ENCODE measurements around the gene ATG10.

ATG10 gene

DNA sequence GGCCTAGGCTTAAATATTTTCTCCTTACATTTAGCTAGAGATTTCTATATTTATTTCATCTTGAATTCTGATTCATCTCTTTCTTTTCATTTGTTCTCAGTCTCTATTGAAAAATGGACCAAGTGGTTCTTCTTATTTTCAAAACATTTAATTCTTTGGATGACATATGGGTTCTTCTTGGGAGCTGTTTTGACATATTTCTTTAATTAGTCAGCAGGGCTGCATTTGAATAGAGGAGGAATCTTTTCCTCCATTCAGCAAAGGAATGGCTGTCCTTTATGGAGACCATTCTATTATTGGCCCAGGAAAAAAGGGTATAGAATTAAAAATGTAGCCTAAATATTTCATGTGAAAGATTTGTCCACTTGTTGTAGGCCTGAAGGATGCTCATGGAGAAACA is 196.5 kb downstream of the ATG10 start:
- DNase-seq: no peak

DNA sequence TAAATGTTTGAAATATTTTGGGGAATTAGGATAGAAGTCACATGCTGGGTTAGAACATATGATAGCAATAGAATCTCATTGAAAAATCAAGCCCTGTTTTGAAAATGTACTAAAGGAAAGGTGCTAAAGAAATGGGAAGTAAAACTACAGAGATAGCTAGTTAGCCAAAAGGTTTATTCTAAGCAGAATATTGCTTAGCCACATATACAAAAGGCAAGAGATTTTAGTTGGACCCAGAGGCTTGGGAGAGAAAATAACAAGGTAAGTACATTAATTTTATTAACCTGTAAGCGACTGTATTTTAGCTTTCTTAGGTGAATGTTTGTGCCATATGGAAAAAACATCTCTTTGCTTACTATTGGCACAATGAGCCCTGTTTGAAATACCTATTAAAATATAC is 198.1 kb downstream of the ATG10 start:
- no peak for DNase-seq

DNA sequence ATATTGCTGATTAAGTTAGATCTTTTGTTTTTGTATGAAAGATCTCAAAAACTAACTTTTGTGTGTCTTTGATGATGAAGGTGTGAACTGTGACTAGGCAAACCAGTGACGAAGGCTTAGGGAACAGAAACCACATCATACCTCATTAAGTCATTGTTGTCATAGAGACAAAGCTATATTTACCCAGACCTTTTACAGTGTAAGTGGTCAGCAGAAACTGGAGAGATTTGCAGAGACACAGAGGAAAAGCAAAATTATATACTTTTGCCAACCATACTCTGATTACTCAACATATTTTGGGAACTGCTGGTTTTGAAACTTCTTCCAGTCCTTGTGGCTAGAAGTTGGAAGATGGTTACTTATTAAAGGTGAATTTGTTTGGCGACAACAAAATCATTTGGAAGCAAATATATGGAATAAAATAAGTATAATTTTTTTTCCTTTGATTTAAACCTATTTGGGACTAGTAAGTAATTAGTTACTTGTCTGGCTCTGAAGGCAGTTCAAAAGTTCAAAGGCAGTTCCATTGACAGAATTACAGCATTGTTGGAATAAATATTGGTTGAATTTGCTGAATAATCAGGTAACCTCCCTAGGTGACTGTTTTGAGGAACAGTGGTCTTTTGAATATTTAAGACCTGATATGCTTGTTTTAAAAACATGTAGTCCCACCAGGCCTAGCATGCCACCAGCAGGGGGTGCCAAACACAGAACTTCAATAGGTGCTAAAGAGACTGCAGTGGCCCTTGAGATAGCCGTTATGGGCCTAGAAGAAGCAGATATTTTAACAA is 202.5 kb downstream of the ATG10 start:
- DNase-seq: peak; percentile 84

DNA sequence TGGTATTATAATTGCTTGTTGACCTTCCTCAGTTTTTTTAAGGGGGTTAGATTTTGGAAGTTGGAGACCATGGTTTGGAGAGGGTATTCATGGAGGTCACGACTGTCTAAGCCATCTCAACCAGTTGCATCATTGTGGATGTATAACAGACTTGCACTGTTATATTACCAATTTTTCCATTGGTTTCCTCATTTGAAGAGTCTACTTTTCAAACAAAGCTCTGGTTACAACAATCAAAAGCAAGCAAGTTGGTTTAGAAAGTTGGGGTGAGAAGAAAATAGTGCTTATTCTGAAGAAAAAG is 203.0 kb downstream of the ATG10 start:
- no peak for DNase-seq

DNA sequence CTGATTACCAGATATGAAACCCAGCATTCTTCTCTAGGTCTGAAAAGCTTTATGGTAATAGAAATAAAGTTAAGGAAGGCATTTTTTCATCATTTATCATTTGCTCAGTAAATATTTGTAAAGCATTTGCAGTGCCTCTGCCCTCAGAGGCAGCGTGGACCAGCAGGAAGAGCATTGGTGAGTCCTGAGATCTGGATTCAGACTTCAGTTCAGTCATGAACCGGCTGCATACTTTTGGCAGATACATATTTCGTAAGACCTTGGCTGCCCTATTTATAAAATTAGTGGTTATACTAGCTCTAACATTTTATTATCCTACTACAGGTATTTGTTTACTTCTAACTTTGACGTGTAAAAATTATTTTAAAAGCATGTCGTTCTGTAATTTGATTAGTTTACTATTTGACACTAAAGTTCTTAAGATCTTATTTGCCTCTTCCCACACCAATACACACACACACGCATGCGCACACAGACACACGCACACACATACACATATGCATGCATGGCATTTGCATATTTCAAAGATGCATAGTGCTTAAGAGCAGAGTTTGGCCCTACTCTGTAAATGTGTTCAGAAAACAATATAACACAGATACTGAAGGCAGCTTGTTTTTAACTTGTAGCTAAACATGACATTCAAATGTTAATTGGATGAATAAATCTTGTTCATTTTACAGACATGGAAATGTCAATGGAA is 204.4 kb downstream of the ATG10 start:
- DNase-seq: no peak

DNA sequence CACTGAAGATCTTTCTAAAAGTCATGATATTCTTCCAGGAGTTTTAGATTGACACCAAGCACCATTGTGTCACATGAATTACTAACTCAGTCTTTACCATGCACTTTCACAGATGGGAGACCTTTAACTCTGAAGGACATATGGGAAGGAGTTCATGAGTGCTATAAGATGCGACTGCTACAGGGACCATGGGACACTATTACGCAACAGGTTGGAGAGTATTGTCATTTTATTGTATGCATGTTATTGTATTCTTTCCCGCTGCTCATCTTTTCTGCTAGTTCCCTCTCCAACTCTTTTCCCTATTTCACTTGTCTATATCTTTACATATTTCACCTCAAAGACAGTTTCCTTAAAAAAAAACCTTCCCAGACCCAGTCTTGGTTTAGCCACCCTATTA is 206.6 kb downstream of the ATG10 start:
- no peak for DNase-seq

DNA sequence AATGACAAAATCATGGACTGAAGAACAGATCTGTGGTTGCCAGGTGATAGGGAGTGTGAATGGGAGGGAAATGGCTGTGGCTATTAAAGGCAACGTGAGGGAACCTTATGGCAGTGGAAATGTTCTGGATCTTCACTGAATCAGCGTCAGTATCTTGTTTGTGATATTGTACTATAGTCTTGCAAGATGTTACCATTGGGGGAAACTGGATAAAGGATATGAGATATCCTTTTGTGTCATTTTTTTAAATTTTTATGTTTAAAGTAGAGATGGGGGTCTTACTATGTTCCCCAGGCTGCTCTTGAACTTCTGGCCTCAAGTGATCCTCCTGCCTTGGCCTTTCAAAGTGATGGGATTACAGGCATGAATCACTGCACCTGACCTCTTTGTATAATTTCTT is 210.8 kb downstream of the ATG10 start:
- no peak for DNase-seq

DNA sequence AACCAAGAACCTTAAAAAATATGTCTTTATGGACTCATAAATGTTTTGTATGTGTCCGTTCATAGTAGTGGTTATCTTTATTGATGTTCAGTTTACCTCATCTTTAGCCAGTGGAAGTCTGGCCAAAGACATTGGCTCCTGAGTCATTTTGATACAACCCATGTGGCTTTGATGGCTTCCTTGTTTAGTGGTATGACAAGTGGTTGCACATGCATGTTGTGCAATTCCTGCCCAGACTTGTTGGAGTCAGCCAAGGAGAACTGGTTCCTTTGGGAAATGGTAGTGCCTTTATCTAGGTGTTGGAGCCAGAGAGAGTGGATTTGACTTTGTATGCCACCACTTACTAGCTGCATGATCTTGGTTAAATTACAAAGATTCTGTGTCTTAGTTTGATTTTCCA is 212.0 kb downstream of the ATG10 start:
- DNase-seq: peak; percentile 57

DNA sequence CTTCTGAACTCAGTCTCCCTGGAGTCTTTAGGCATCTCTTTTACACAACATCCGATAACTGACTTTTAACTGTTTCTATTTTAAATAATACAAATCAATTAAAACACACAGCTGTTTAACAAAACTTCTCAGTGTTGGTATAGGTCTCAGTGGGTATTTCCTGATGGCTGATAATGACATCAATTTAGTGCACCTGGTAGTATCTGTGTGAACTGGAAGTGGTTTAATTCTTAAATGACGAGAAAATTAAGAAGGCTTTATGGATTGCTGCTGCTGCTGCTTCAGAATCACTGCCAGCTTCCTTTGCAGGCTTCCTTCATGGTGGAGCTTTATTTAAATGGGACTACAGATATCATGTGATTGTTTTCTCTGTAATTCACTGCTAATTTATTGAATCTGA is 214.0 kb downstream of the ATG10 start:
- DNase-seq: no peak

DNA sequence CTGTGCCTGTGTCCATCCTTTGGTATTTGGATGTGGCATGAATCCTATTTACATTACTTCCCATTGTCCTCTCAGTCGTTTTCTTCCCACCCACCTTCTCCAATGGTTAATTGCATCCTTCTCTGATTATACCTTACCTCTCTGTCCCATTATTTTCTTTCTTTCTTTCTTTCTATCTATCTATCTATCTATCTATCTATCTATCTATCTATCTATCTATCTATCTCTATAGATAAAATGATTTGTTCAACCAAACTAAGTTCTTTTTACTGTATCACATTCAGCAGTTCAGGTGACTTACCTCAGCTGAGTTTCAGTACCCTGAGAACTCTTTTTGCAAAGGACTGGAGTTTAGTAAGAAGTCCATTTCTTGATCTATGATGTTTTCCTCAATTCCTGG is 225.7 kb downstream of the ATG10 start:
- no peak for DNase-seq

DNA sequence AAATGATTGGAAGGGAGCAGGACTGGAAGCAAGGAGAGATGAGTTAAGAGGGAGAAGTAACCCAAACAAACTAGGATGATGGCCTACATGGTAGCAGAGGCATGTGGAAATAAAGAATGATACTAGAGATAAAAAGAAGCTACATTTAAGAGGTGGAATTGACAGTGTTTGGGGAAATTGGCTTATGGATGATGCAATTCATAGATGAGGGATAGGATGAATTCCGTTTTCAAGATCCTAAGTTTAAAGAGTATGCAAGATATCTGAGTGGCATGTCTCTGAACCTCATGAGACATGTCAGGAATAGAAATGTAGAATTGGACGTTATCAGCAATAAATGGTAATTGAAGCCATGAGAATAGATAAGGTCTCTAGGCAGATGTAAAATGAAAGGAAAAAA is 232.7 kb downstream of the ATG10 start:
- no peak for DNase-seq

DNA sequence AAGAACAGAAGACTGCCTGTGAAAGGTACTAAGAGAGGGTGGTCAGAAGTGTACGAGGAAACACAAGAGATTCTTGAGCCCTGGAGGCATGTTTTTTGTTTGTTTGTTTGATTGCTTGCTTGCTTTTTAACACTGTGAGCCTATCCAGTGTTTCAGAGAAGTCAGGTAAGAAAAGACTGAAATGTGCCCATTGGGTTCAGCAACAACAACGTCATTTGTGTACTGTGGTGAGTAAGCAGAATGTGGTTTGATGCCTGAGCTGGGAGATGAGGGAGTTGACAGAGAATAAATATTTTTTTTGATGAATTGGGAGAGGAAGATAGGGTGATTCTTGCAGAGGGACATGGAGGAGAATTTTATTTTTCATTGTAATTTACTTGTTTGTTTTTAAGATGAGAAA is 233.2 kb downstream of the ATG10 start:
- DNase-seq: no peak

DNA sequence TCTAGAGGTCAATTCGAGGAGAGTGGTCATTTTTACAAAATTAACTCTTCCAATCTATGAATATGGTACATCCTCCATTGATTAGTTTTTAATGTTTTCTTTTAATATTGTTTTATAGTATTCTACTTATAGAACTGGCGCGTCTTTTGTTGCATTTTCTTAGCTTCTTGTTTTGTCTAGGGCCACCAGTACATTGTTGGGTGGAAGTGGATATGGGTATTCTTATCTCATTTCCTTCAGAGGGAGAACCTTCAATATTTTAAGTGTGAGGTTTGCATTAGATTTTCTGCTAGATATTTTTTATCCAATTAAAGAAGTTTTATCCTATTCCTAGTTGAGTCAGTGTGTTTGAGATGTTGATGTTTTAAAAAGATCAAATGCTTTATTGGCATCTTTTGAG is 236.5 kb downstream of the ATG10 start:
- DNase-seq: no peak

DNA sequence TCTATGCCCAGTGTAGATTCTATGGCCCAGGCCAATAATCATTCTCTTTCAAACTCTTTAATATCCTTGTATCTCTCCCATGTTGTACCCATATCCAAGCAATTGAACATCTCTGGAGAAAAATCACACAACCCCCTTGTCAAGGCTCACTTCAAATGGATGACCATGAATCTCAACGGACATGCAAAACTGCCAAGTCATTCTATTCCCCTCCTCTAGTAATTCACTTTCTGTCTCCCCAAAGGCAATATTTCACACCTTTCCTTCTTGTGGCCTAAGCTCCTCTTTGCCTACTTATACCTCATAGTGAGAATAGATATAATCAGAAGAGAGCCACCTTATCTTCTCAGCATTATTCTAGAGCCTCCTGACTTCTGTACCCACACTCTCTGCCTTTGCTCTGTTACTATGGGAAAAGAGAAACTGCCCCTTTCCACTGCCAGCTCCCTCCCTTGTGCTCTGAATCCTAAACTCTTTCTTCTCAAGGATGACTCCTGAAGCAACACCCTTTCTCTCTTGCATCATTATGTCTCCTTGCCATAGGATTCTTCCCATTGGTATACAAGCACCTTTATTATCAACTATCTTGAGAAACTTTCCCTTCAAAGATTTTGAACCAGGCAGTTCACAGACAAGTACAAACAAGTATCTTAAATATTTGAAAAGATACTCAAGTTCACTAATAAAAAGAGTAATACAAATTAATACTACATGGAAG is 240.2 kb downstream of the ATG10 start:
- no peak for DNase-seq

DNA sequence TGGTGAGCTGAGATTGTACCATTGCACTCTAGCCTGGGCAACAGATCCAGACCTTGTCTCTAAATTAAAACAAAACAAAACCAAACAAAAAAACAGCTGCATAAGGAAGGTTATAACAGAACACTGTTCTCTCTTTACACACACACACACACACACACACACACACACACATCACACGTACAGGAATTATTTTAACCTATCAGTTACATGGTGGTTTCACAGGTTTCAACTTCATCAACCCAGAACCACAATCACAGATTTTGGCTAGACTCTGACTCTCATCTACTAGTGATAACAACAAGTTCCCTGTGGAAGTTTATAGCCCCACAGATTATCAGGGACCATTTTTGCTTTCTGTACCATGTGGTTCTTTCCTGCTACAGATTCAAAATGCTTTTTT is 246.1 kb downstream of the ATG10 start:
- no peak for DNase-seq

DNA sequence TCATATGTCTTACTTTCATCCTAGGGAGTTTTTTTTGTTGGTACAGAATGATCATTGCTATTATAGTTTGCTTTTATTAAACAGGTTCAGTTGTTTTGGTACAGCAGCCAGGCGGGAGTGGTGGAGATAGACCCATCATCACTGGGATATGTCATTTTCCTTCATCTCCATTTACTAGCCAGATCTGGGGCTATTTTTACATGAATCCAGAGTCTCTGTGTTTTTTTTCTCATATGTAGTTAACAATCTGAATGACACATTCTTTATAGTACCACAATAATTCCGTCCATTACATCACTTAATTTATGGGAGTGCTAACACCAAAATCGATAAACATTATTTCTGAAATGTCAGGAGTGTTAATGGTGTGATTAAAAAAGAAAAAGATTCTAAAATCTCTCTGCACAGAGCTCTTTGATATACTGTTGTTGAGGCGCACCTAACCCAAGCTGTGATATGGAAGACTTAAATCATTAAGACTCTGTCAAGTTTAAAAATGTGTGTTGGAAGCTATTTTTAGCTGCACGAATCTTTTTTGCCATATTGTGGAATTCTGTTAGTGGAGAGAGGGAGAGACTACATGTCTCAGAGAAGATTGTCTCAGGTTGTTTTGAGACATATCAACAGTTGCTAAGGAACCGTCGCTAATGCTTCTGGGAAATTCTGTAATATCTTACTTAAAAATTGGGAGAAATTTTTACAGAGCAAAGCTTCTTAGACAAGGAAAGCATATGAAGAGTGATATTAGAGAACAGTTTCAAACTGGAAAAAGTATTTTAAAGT is 246.7 kb downstream of the ATG10 start:
- DNase-seq: no peak

DNA sequence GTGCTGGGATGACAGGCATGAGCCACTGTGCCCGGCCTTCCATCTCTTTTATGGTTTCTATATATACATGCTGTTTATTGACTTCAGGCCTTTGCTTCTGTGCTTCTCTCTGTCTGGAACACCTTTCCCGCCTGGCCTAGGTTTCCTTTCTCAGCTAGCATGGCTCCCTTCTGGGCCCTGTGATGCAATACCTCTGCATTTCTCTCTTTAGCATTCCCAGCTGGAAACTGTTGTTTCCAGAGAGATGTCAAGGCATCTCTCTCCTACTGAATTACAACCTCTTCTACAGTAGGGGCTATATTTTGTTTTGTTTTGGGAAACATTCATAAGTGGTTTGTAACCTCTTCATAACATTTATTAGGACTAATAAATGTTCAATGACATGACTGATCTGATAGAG is 249.2 kb downstream of the ATG10 start:
- DNase-seq: no peak

DNA sequence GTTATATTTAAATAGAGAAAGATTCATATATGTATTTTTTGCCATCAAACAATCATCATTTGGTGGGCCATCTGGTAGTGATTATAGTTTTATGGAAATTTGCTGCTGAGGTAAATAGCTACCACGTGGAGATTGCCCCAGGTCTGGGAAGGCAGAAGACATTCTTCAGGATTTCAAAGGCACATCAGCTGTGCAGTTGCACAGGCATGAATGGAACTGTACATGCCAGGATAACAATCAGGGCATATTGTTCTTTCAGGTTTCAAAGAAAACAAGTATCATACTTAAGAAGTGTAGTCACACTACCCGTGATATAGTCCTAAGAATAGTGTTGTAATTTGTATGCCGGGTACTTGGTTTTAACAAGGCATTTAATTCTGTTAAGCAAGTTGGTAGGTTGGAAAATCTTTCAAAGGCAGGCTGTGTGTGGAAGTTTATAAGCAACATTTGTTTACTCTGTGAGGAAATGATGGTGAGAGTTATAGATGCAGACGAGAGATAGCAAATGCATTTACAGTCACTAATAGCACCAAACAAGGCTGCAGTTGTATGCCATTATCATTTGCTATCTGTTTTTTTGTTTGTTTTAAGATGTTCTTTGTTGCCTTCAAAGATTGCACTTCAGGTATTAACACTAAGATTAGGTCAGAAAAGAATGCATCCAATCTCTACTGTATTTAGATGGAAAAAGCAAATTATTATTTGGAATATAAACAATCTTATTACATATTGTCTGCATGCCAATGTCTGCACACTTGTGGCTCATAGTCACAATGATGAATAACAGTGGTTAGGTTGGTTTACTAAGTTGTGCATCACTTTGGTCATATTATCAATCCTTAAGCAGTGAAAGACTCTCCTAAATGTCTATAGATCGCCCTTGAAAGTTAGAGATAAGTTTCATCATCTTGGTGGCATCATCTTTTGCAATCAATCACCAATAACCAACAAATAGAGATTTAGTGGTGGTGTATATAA is 251.1 kb downstream of the ATG10 start:
- DNase-seq: no peak

DNA sequence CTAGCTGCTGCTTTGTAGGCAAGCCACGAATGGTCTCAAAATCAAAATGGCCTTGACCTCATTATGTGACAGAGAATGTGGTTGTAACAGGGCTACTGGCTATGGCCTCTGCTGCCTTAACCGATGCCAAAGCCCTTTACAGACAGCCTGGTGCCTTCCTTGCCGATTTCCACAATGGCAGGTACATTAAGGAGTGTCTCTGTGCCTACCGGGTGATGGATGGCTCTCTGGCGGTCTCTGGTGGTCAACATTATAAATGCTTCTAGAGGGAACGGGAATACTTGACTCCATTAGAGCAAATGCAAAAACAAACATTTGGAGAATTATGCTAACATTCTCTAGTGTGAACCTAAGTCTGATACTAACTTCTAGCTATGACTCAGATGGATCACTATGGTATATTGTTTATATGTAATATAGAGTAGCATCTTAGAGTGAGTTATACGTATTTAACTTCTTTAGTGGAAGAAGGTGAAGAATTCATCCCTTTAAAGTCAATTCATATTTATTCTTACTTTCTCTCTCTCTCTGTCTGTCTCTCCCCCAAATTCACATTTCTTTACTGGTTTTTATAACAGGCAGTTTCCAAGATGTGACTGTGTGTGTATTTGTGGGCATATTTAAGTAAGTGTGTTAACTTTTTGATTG is 253.8 kb downstream of the ATG10 start:
- DNase-seq: peak; percentile 67

DNA sequence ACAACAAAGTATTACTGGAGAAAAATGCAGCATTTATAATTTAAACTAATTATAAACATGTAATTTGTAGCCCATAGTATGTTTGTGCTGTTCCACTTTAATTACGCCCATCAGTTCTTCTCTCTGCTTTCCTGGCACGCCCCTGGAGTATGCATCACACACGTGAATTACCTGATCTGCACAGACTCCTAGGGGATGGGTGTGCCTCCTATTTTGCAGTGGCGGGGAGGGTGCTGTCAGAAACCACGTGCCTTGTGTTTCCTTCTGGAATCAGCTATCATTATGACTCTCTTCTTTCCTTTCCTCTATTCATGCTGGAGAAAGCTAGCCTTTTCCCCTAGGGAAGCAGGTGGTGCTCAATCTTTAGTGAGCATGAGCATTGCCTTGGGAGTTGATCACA is 263.1 kb downstream of the ATG10 start:
- DNase-seq: no peak

DNA sequence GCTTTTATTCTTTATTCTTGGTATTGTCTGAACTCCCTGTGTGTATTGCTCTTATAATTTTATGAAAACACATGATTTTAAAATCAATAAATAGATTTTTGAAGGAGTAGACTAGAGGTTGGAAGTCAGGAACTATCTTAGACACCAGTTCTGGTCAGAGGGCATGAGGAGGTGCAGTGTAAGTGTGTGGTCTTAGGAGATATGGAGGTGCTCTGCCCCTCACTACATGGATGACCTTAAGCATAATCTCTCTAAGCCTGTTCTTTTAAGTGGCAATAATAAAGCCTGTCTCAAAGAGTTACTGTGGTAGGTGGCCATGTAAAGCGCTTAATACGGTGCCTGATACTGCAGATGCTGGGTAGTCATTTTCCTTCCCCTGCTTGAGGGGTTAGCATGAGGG is 272.3 kb downstream of the ATG10 start:
- no peak for DNase-seq

Data from suppressor macrophage treated with lipopolysaccharide for 4 hours (primary cell).